GM19397 (cell line): ENCODE data around the gene MYH6.

Source experiments
- ATAC-seq: cut with Tn5 transposase; IDR thresholded peaks from one replicate; pipeline ENCODE4 v1.9.1; 2021; ENCODE audit warnings: mild to moderate bottlenecking, moderate library complexity; ENCODE audit not compliant: unreplicated experiment

MYH6 gene

DNA sequence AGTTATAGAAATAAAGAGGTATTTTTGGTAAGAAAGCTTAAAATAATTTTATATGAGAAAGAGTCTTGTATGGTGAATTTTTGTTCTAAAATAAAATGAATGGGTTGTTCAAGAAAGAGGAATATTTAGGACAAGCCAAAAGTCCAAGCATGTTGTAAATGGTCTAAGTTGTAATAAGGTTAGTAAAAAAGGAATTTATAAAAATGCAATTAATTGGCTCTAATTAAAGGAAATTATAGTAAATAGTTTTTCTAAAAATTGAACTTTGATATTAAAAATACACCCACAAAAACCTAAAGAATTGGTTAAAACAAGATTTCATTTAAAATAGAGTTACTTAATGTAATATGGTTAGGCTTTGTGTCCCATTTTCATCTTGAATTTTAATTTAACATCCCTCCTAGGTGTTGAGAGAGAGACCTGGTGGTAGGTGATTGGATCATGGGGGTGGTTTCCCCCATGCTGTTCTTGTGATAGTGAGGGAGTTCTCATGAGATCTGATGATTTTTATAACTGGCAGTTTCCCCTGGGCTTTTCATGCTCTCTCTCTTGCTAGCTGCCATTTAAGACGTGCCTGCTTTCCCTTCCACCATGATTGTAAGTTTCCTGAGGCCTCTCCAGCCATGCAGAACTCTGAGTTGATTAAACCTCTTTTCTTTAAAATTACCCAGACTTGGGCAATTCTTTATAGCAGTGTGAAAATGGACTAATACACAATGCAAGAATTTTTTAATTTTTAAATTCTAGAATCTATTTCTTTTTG, 68.4 kb downstream of the MYH6 start:
- ATAC-seq: no peak

DNA sequence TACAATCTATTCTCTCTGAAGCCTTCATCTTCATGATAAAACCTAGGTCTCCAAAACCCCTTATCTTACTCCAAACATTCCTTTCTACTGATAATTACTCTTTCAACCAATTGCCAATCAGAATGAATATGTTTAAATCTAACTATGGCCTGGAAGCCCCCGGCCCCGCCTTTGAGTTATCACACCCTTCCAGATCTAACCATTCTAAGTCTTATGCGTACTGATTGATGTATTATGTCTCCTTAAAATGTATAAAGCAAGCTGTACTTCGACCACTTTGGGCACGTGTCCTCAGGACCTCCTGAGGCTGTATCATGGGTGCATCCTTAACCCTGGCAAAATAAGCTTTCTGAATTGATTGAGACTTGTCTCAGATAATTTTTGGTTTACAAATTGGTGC, 72.5 kb downstream of the MYH6 start:
- ATAC-seq: no peak
